Activated CD8-positive, alpha-beta memory T cell treated with anti-CD3 and anti-CD28 coated beads for 4 hours (primary cell): ENCODE results near the gene SLC25A21.

ENCODE experiments used
- DNase-seq, 2 donors: peaks; one replicate each; pipeline ENCODE4 v3.0.0-alpha.2; 2020; ENCODE audit warnings: low read depth in 2 of 2

Gene SLC25A21

DNA sequence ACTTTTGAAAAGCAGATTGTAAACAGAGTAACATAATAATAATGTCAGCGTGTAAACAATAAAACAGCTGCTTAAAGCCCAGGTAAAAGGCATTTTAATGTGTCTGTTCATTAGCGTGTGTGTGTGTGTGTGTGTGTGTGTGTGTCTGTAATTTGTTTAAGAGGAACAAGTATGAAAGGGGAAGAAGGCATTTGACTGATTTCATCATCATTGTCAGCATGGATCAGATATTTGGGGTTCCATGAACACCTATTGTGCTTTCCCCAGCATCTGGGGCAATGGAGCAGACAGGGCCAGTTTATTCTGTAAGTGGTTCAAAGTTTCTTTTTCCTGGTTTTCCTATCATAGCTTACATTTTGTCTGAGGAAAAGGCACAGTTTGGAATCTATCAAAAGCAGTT lies 28.9 kb downstream of the SLC25A21 start:
- no peak for DNase-seq

- no peak for DNase-seq
Measured at GRCh38 chr14:37142835-37143401, 29.5 kb downstream of the SLC25A21 start.

GRCh38 chr14:37140176-37140575 lies 32.2 kb downstream of the SLC25A21 start:
- no peak for DNase-seq

DNA sequence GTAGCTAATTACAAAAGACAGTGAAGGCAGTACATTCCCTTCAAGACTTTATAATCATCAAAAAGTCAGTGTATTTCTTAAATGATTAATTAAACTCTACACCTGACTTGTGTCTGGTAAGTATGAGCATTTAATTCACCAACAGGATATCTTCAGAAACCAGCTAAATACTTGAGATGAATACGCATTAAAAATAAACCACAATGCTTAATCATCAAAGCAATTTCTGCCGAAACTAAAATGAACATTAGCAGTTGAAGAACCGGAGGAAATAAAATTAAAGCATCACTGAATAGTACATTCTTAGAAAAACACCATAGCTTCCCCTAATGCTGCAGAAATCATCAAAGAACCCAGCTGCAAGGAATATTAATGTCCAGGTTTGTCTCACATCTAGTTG lies 32.7 kb downstream of the SLC25A21 start:
- no peak for DNase-seq

DNA sequence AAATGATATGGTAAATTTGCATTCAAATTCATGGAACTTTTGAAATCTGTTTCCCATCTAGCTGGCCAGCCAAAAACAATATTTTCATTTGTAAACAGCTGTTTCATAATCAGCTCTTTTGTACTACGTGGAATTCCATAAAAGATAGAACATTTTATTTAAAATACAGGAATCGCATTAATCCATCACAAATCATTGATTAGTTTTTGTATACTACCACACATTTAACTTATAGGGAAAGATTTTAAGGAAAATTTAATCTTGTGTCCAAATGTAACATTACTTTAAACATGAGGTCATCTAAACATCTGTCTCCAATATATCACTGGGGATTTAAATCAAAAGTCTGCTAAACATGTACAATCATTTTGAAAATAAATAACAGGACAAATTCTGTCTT lies 33.5 kb downstream of the SLC25A21 start:
- no peak for DNase-seq

- no peak for DNase-seq
Measured at GRCh38 chr14:37133284-37133913, 39.0 kb downstream of the SLC25A21 start.

DNA sequence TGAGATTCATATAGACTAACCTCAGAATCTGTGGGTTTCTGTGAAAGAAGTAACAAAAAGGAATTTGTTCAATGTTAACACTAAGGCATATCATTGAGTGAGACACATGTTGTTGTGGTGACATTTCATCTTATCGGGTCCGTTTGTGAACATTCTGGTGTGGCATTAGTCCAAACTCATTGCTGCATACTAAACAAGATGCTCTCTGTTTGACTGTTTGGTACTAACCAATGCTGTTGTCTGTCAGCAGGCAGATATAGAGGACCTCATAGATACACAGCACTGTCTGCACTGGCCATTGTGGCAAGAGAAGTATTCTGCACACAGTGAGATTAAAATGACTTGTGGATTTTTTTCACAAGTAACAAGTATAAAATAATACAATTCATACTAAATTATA lies 41.2 kb downstream of the SLC25A21 start:
- no peak for DNase-seq

- no peak for DNase-seq
Measured at GRCh38 chr14:37129047-37129446, 43.4 kb downstream of the SLC25A21 start.

GRCh38 chr14:37124614-37125013 lies 47.8 kb downstream of the SLC25A21 start:
- DNase-seq = no peak

DNA sequence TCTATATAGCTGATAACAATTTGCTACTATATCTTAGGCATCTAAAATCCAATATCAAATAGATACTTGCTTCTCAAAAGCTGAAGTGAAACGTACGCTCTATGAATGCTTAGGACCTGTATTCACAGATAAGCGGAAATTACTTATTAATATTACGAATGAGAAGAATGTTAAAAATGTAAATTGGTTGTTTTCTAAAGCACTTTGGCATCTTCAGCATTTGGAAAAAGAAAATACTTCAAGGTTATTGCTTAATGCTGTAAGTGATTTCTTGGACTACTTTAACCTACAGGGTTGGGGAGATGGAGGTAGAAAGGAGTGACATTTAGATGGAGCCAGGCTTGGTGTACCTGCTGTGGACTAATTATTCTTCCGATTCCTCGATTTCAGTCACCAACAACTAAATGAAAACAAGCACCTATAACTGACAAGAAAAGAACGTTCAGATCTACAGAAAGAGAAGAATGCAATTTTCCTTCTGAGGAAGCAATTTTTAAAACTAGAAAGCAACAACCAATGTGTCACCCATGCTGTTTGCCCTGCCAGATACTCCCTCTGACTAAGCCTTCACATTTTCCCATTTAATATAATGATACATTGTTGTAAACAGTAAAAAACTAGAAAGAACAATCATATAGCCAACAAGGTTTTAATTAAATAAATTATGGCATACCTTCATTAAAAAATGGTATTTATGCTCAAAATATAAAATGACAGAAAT lies 49.3 kb downstream of the SLC25A21 start:
- DNase-seq = no peak

DNA sequence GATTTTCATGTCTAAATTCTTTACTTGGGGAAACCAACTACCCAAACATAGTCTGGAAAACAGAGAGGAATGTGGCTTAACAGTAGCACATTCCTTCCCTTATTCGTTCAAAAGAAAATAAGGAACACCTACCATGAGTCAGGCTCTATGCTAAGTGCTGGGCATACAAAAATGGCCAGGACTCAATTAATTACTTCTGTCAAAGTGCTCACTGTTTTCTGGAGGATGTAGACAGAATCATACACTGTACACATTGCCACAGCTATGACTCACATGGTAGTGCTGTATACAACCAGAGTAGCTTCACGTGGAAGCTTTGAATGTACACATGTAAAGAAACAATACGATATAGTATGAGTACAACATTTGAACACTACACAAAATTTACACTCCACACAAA lies 50.1 kb downstream of the SLC25A21 start:
- DNase-seq = no peak

DNA sequence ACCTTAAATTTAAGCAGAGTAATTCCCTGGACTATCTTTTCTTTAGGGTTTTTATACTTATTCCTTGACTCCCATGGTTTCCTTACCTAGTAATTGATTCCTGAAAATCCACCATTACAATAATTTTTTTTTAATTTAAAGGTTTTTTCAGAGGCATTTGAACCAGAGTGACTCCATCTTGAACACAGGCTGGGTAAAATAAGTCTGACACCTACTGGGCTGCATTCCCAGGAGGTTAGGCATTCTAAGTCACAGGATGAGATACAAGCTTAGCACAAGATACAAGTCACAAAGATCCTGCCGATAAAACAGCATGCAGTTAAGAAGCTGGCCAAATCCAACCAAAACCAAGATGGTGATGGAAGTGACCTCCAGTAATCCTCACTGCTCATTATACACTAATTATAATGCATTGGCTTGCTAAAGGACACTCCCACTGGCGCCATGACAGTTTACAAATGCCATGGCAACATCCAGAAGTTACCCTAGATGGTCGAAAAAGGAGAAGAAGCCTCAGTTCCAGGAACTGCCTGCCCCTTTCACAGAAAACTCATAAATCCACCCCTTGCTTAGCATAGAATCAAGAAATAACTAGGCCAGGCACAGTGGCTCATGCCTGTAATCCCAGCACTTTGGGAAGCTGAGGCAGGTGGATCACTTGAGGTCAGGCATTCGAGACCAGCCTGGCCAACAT lies 53.6 kb downstream of the SLC25A21 start:
- no peak for DNase-seq

GRCh38 chr14:37116933-37117849 lies 55.2 kb downstream of the SLC25A21 start:
- no peak for DNase-seq

GRCh38 chr14:37115406-37115805 lies 57.0 kb downstream of the SLC25A21 start:
- no peak for DNase-seq

GRCh38 chr14:37114559-37114958 lies 57.8 kb downstream of the SLC25A21 start:
- no peak for DNase-seq

DNA sequence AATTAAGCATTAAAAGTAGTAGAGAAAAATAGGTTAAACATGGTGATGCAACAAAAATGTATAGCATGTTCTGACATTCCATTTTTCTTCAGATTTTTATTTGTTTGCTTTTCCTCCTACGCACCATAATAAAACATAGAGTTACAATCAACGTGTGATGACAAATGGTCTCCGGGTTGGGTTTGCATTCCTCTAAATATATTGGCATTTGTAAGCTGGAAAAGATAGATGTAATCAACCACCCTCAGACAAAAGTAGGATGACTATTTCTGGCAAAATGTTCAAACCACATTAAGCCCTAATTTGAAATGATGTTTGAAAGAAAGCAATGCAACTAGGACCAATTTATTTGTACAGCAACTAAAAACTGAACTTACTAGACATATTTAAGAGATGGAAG lies 58.4 kb downstream of the SLC25A21 start:
- no peak for DNase-seq

- DNase-seq = no peak
Measured at GRCh38 chr14:37098132-37098531, 74.3 kb downstream of the SLC25A21 start.

DNA sequence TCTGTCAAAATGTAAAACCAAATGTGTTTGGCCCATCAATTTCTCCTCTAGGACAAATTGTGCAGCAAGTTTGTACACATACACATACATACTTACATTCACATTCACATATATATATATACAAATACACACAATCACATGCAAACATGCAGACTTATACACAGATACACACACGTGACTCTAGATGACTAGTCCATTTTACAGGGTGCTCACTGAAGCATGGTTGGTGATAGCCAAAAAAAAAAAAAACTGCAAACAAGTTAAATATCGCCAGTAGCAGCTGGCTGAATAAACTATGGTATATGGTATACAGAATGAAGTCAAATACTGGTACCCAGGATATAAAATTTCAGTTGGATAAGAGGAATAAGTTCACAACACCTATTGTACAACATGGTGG lies 77.9 kb downstream of the SLC25A21 start:
- DNase-seq = no peak

DNA sequence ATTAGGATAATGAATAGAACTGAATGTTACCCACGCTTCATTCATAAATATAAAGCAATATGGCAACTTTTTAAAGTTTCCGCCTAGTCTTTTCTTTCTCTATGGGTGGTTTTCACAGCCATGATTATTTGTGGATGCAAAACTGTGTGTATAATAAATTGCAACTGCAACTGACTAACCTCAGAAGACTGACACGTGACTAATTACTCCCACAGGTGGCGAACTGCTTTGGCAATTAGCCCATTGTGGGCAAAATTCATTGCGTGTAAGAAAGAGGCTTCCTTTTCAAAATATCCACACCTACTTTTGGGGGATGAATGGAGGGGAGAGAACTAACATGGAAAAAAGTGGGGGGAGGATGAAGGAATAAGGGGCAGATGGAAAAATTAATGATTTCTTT lies 79.0 kb downstream of the SLC25A21 start:
- DNase-seq = no peak

DNA sequence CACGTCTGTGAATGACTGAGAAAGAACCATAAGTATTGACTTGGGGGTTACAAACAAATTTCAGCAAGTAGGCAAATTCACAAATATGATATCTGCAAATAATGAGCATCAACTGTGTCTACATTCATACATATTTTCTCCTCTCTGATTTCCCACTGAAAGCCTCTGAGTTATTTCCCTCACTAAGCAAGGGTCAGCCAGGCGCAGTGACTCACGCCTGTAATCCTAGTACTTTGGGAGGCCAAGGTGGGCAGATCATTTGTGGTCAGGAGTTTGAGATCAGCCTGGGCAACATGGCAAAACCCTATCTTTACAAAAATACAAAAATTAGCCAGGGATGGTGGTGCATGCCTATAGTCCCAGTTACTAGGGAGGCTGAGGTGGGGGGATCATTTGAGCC lies 80.8 kb downstream of the SLC25A21 start:
- no peak for DNase-seq

GRCh38 chr14:37090026-37090425 lies 82.4 kb downstream of the SLC25A21 start:
- DNase-seq = no peak

DNA sequence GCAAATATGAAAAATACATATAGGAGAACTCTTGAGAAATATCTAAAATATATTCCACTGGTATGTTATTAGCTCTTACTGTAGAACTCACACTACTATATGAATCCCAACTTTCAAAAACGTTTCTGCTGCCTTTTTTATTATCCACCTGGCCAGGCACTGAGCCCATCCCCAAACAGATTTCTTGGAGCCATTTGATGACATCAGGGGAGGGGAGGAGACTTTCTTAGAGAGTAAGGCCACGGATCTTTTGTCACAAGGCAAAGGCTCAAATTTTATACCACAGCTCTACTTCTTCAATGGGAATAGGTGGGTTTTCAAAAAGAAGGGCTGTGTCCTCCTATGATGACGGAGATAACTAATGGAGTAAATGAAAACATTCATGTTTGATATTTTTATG lies 83.0 kb downstream of the SLC25A21 start:
- DNase-seq = no peak
